ENCODE data around the gene TMEM163.
A peak's percentile ranks its signal among the peaks of the same experiment; 100 is the strongest.

Gene TMEM163

DNA sequence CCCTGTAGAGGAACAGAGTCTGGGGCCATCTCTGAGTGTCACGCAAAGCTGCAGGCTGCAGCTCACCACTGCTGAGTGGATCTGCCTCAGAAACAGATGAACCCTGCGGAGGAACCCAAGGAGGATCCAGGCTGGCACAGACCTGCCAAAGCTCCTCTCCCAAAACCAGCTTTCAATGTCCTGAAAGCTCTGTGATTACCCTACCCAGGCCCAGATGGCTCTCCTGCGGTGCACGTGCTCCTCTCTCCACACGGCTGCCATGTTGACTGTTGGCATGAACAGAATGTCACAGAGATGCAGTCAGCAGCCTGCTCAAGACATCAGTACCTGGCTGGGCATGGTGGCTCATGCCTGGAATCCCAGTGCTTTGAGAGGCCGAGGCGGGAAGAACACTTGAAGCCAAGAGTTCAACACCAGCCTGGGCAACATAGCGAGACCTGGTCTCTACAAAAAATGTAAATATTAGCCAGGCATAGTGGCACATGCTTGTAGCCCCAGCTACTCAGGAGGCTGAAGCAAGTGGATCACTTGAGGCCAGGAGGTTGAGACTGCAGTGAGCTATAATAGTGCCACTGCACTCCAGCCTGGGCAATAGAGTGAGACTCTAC is 248.1 kb downstream of the TMEM163 start:
- Mint-ChIP-seq H3K27me3 (no peaks in the 10 kb centered on the region), H3K27ac (no peak overlapping the region), H3K4me1 (no peaks in the 10 kb centered on the region), H3K4me3 (no peak overlapping the region), H3K9me3 (peaks cover 8 to 20% of the 10 kb centered on the region in 2 donors)
- no peak for DNase-seq
- ATAC-seq = no peak

DNA sequence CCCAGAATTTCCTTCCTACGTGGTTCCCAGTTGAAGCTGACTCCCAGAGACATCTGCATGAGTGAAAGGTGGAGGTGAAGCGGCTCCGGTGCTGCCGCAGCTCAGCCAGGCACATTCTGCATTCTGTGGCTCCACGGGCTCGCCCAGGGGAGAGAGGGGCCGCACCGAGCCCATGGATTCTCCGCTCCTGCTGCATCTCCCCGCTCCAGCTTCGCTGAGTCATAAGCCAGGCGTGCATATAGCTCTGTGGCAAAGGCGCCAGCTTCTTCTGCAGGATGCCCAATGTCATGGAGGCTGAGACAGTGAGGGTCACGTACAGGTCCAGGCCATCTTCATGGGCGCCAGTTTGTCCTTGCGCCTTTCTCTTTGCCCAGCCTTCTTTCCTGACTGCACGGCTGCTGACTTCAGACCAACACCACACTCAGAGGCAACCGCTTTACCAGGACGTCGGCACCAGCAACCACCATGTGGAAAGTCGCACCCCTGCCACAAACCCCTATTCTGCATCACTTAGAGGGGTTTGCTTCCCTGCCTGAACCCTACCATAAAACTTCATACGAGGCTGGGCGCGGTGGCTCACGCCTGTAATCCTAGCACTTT is 249.2 kb downstream of the TMEM163 start:
- H3K9me3 Mint-ChIP-seq = peaks cover 8 to 20% of the 10 kb centered on the region in 2 donors
- no peak for ATAC-seq
- H3K4me3 Mint-ChIP-seq = no peak overlapping the region
- H3K27ac Mint-ChIP-seq = no peak overlapping the region
- no peaks in the 10 kb centered on the region for H3K27me3 Mint-ChIP-seq
- H3K4me1 Mint-ChIP-seq = no peaks in the 10 kb centered on the region
- no peak for DNase-seq

DNA sequence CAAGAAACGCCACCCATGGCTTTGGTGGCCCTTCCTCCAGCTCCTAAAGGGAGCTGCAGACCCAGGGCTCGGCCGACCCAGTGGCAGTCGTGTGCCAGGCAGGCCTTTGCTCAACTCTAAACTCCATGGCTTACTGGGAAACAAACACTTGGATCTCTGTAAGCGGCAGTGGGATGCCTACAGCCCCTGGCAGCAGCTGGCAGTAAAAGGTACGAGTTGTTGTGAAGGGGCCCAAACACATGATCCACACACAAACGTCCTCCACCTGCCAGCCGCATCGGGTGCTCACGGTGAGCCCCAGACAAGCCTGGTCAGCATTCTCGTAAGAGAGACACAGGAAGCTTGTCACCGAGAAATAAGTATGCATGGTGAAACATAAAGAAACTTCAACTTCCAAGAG is 250.0 kb downstream of the TMEM163 start:
- Mint-ChIP-seq H3K4me1 (no peaks in the 10 kb centered on the region), H3K9me3 (peaks cover 8 to 17% of the 10 kb centered on the region in 2 donors), H3K4me3 (no peak overlapping the region), H3K27me3 (no peaks in the 10 kb centered on the region), H3K27ac (no peak overlapping the region)
- ATAC-seq = no peak
- no peak for DNase-seq

- H3K27me3 Mint-ChIP-seq = no peaks in the 10 kb centered on the region
- no peaks in the 10 kb centered on the region for H3K4me1 Mint-ChIP-seq
- H3K27ac Mint-ChIP-seq = no peak overlapping the region
- H3K9me3 Mint-ChIP-seq = peaks cover 8 to 11% of the 10 kb centered on the region in 2 donors
- H3K4me3 Mint-ChIP-seq = no peak overlapping the region
- ATAC-seq = no peak
- no peak for DNase-seq
Observed at GRCh38 chr2:134468164-134468563, 250.6 kb downstream of the TMEM163 start.

DNA sequence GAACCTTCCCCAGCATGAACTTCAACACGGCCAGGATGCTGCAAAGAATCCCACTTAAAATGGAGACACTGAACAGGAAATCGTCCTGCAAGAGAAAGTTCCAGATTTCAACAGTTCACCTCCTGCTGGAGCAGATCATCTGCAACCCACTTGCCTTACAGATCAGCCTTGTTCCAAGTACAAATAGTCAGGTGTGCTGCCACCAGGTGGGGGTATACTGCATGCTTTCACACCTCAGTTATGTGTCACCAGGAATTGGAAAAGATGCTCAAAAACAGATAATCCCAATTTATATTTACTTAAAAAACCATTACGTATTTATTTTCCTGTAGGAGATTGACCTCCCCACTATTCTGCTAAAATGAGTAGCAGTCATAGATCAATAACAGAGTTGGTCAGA is 252.7 kb downstream of the TMEM163 start:
- no peaks in the 10 kb centered on the region for H3K9me3 Mint-ChIP-seq
- H3K27me3 Mint-ChIP-seq = no peaks in the 10 kb centered on the region
- no peak overlapping the region for H3K27ac Mint-ChIP-seq
- H3K4me3 Mint-ChIP-seq = no peak overlapping the region
- H3K4me1 Mint-ChIP-seq = peaks cover 1% of the 10 kb centered on the region
- ATAC-seq = no peak
- no peak for DNase-seq

DNA sequence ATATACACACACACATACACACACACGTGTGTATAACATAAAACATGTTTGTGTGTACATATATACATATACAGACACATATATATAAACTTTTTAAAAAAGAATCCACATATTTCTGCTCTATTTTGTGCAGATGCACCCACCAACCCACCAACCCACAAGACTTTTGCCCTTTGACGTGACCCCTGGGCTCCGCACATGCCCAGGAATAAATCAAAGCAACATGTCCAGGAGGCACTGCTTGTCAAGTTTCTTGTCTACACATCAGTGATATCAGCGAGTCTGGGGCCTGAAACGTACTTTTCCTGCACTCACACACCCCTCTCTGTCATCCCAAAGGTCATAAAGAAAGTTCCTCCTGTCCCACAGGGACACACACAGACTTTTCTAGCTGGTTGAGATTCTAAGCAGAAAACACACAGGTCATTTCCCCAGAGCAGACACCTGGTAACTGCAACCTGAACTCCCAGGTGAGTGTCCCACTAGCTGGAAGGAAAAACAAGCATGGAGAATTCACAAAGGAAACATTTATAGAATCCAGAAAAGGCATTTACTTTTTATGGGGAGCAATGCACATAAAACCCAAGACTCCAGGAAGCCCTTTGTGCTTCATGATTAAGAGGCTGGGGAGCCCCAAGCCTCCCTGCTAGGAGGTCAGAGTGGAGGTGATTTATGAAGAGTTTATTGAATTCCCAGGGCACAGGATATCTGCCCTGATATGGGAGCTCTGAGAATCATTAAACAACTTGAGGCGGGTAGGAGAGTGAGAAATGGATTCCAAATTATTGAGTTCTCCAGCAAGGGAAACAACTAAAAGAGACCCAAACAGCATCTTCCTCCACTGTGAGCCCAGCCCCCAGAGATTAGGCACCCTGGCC is 253.3 kb downstream of the TMEM163 start:
- no peaks in the 10 kb centered on the region for H3K27me3 Mint-ChIP-seq
- no peak for DNase-seq
- no peak overlapping the region for H3K27ac Mint-ChIP-seq
- no peak overlapping the region for H3K4me3 Mint-ChIP-seq
- ATAC-seq = no peak
- H3K9me3 Mint-ChIP-seq = no peaks in the 10 kb centered on the region
- peaks cover 5% of the 10 kb centered on the region for H3K4me1 Mint-ChIP-seq

DNA sequence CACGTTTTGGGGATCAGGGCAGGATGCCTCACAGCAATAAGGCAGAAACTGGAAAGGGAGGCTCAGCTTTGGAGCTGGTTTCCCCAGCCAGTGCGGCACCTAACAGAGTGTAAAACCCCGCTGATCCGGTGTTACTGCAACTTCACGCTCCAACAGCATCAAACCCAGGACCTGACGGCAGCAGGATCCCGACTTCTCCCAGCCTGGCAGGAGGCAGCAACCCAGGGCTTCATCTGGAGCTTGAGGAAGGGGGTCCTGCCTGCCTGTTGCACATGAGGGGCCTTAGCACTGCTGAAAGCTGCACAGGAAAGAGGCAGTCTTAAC is 255.1 kb downstream of the TMEM163 start:
- no peaks in the 10 kb centered on the region for H3K27me3 Mint-ChIP-seq
- peaks cover 5% of the 10 kb centered on the region for H3K4me1 Mint-ChIP-seq
- no peak overlapping the region for H3K4me3 Mint-ChIP-seq
- ATAC-seq (no peak), DNase-seq (no peak)
- H3K9me3 Mint-ChIP-seq = no peaks in the 10 kb centered on the region
- H3K27ac Mint-ChIP-seq = no peak overlapping the region

GRCh38 chr2:134462791-134463698 is 255.8 kb downstream of the TMEM163 start:
- DNase-seq = no peak
- no peak overlapping the region for H3K4me3 Mint-ChIP-seq
- H3K9me3 Mint-ChIP-seq = no peaks in the 10 kb centered on the region
- no peaks in the 10 kb centered on the region for H3K27me3 Mint-ChIP-seq
- peaks cover 5% of the 10 kb centered on the region for H3K4me1 Mint-ChIP-seq
- ATAC-seq = no peak
- peak overlapping the region in 1 of 2 donors; percentile 44 for H3K27ac Mint-ChIP-seq

DNA sequence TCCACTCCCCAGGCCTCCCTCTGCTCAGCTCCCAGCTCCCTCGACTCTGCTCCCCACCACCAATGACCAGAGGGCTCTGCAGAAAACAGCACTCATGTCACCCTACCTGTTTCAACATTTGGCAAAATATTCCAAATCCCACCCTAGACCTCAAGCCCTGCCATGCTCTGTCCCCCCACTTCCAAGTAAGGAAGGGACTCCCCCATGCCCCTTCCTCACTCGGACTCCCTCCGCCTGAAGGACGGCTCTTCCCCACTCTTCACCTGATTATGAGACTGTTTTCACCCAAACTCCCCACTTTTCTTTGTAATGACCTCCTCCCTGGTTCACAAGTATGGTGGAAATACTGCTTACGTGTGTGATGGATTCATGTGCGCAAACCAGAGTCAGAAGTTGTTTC is 256.5 kb downstream of the TMEM163 start:
- DNase-seq = no peak
- Mint-ChIP-seq H3K4me1 (peaks cover 5% of the 10 kb centered on the region), H3K9me3 (no peaks in the 10 kb centered on the region), H3K27me3 (no peaks in the 10 kb centered on the region), H3K4me3 (no peak overlapping the region), H3K27ac (peak overlapping the region in 1 of 2 donors; percentile 55)
- ATAC-seq = no peak

DNA sequence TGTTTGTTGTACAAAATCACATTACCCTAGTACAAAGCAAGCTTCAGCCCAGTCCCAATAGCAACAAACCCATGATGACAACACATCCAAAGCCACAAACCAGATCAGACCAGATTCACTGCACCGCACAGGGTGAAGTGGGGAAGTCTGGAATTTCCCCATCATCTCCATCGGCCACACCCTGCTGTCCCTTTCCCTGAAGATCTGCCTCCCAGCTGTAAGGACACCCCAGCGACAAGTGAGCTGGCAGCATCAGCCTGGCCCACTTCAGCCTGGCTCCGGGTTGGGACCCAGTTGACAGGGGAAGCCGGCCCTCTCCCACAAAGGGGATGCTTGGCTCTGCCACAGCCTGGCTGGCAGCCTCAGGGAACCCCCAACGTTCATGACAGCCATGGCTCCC is 257.3 kb downstream of the TMEM163 start:
- ATAC-seq = no peak
- H3K9me3 Mint-ChIP-seq = no peaks in the 10 kb centered on the region
- no peaks in the 10 kb centered on the region for H3K27me3 Mint-ChIP-seq
- peaks cover 5% of the 10 kb centered on the region for H3K4me1 Mint-ChIP-seq
- no peak overlapping the region for H3K4me3 Mint-ChIP-seq
- DNase-seq = no peak
- H3K27ac Mint-ChIP-seq = no peak overlapping the region

DNA sequence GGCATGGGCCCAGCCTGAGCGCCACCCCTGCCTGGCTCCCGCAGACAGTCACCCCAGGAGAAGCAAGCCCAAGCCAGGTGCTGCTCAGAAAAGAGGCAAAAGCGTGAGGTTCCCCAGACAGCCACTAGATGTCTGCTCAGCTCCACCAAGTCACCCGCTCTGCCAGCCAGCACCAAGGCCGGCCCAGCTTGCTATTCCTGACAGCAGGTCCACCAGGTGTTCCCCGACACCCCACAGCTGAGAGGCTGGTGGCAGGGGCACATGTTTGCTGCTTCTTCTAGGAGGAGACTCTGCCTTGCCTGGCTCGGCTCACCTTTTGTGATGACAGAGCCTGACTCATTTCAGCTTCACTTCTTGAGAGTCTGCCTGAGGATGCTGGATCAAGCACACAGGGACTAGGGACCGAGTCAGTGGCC is 258.2 kb downstream of the TMEM163 start:
- no peaks in the 10 kb centered on the region for H3K27me3 Mint-ChIP-seq
- peak in 1 of 2 donors; percentile 20 for DNase-seq
- no peak overlapping the region for H3K27ac Mint-ChIP-seq
- peaks cover 5% of the 10 kb centered on the region for H3K4me1 Mint-ChIP-seq
- no peaks in the 10 kb centered on the region for H3K9me3 Mint-ChIP-seq
- peak; percentile 55 for ATAC-seq
- no peak overlapping the region for H3K4me3 Mint-ChIP-seq

GRCh38 chr2:134459706-134460406 is 258.9 kb downstream of the TMEM163 start:
- no peaks in the 10 kb centered on the region for H3K9me3 Mint-ChIP-seq
- ATAC-seq (peak; percentile 10), DNase-seq (no peak)
- no peak overlapping the region for H3K27ac Mint-ChIP-seq
- H3K4me3 Mint-ChIP-seq = no peak overlapping the region
- peaks cover 5% of the 10 kb centered on the region for H3K4me1 Mint-ChIP-seq
- no peaks in the 10 kb centered on the region for H3K27me3 Mint-ChIP-seq

DNA sequence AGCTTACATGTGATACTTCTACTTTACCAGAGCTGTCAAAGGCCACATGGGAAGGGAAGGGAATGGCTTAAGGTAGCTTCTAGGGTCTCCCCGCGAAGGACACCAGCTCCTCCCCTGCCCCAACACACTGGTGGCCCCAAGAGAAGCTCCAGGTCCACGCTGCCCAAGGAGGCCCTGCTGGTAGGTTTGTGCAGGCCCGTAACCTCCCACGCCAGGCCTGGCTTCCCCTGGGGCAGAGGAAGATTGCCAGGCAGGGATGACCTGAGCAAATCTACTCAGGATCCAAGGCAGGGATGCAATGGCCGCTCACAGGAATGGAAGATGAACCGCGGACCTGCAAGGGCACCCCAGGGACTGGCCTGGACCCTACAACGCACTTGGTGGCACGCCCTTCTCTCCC is 259.9 kb downstream of the TMEM163 start:
- peaks cover 5% of the 10 kb centered on the region for H3K4me1 Mint-ChIP-seq
- DNase-seq (no peak), ATAC-seq (no peak)
- H3K27ac Mint-ChIP-seq = no peak overlapping the region
- no peak overlapping the region for H3K4me3 Mint-ChIP-seq
- H3K9me3 Mint-ChIP-seq = no peaks in the 10 kb centered on the region
- H3K27me3 Mint-ChIP-seq = no peaks in the 10 kb centered on the region

- Mint-ChIP-seq H3K4me3 (no peak overlapping the region), H3K27ac (no peak overlapping the region), H3K4me1 (peaks cover 5% of the 10 kb centered on the region), H3K27me3 (no peaks in the 10 kb centered on the region), H3K9me3 (no peaks in the 10 kb centered on the region)
- ATAC-seq = no peak
- DNase-seq = no peak
Observed at GRCh38 chr2:134458473-134458853, 260.3 kb downstream of the TMEM163 start.

Measured in stimulated activated naive CD8-positive, alpha-beta T cell treated with anti-CD3 and anti-CD28 coated beads, Interleukin-15, amount 100 ng/mL, for 72 hours (primary cell).